ENCODE data around the gene DDX27. TPM values are rescaled to one million over a fixed set of nuclear protein-coding genes. Genes with fewer than 3 reads are reported as not detected.

DDX27 gene
- total and polyA plus RNA-seq, 2 of the 13 experiments (the other 11 are each of a cell fraction or from before 2014, with no cell fraction given), result 42.6 to 72.8 TPM

- TF ChIP-seq SKIL (CRISPR knock-in tag; IDR thresholded peaks at IDR 0.05; ENCODE audit: borderline replicate concordance), result no peak
- peak in 1 of 2 experiments; percentile 53; a peak in 1 of 4 replicates for TF ChIP-seq ATF4 (CRISPR knock-in tag; IDR thresholded peaks at IDR 0.05)
- no peak for TF ChIP-seq SAFB2 (CRISPR knock-in tag; IDR thresholded peaks at IDR 0.05; ENCODE audit: borderline replicate concordance, low read depth)
- no peak for TF ChIP-seq GZF1 (CRISPR knock-in tag; IDR thresholded peaks at IDR 0.05)
- TF ChIP-seq HMG20B (CRISPR knock-in tag; conservative IDR thresholded peaks at IDR 0.05), result no peak
- TF ChIP-seq ZNF136 (CRISPR knock-in tag; IDR thresholded peaks at IDR 0.05; ENCODE audit: low read depth), result no peak
- no peak for TF ChIP-seq RFX1 (IDR thresholded peaks at IDR 0.05)
- no peak for TF ChIP-seq ZNF678 (CRISPR knock-in tag; IDR thresholded peaks at IDR 0.05)
- TF ChIP-seq ATRX (CRISPR knock-in tag; IDR thresholded peaks at IDR 0.05; ENCODE audit: borderline replicate concordance), result no peak
- peak; percentile 55 for TF ChIP-seq GATAD2A (CRISPR knock-in tag; IDR thresholded peaks at IDR 0.05)
- TF ChIP-seq ZNF333 (CRISPR knock-in tag; IDR thresholded peaks at IDR 0.05; ENCODE audit: borderline replicate concordance), result no peak
- TF ChIP-seq HDAC6 (IDR thresholded peaks at IDR 0.05; ENCODE audit: low read depth, low read length), result 0 out of 2 replicates have a peak, but pooled peaks have one; percentile 34
- TF ChIP-seq TEAD3 (CRISPR knock-in tag; optimal IDR thresholded peaks at IDR 0.05; ENCODE audit: borderline replicate concordance), result no peak
- no peak for TF ChIP-seq ZNF775 (CRISPR knock-in tag; IDR thresholded peaks at IDR 0.05; ENCODE audit: borderline replicate concordance)
- TF ChIP-seq KDM4B (CRISPR knock-in tag; IDR thresholded peaks at IDR 0.05), result no peak
- TF ChIP-seq NRL (CRISPR knock-in tag; IDR thresholded peaks at IDR 0.05; ENCODE audit: borderline replicate concordance), result no peak
- no peak for TF ChIP-seq MTF2 (CRISPR knock-in tag; IDR thresholded peaks at IDR 0.05; ENCODE audit: borderline replicate concordance)
- TF ChIP-seq KLF12 (CRISPR knock-in tag; IDR thresholded peaks at IDR 0.05; ENCODE audit: borderline replicate concordance), result peak; percentile 51; the same call in 1 of the 2 replicates
- no peak for TF ChIP-seq ZNF713 (CRISPR knock-in tag; IDR thresholded peaks at IDR 0.05)
- no peak for TF ChIP-seq ZFP90 (CRISPR knock-in tag; IDR thresholded peaks at IDR 0.05; ENCODE audit: borderline replicate concordance)
- no peak; the same call in 1 of the 2 replicates for TF ChIP-seq KDM3A (CRISPR knock-in tag; IDR thresholded peaks at IDR 0.05; ENCODE audit: low read depth)
- TF ChIP-seq SRSF9 (IDR thresholded peaks at IDR 0.05; ENCODE audit: borderline replicate concordance, insufficient read depth, low read depth, low read length, poor library complexity, severe bottlenecking), result no peak
- TF ChIP-seq ERF (CRISPR knock-in tag; IDR thresholded peaks at IDR 0.05), result peak; percentile 16; the same call in 1 of the 2 replicates
- TF ChIP-seq SMYD3 (CRISPR knock-in tag; IDR thresholded peaks at IDR 0.05), result no peak
- TF ChIP-seq ZFP36L2 (CRISPR knock-in tag; IDR thresholded peaks at IDR 0.05), result no peak
- TF ChIP-seq ZNF20 (CRISPR knock-in tag; IDR thresholded peaks at IDR 0.05), result no peak
- TF ChIP-seq MAX (IDR thresholded peaks at IDR 0.05), result no peak
- TF ChIP-seq BRF2 (CRISPR knock-in tag; IDR thresholded peaks at IDR 0.05), result no peak
These were observed 34.0 kb upstream of the DDX27 start (continued) for GRCh38 chr20:49185071-49185761.
